Neural progenitor cell (in vitro differentiated cells): ENCODE results near the gene COMMD7. TPM values are rescaled to one million over a fixed set of nuclear protein-coding genes. Genes with fewer than 3 reads are reported as not detected.
"Not testable (repeated sequence)": the region's sequence is repeated elsewhere in the genome, so short reads cannot be mapped to it uniquely, and the experiment has no call there.

Source experiments
- DNase-seq: peaks from one replicate; pipeline ENCODE4 v3.0.0-alpha.2; 2016; ENCODE audit warnings: low spot score
- H2AFZ ChIP-seq: fragments of 200-600 bp; sonication (generic); replicated peaks from 2 replicates; pipeline ENCODE4 v1.6.1; 2016; ENCODE audit warnings: antibody characterized with exemption
- H3F3A ChIP-seq: fragments of 200-600 bp; sonication (generic); 2 replicates; pipeline ENCODE4 v1.6.1; 2016; ENCODE audit warnings: antibody characterized with exemption, low read depth
- H3K27ac ChIP-seq: fragments of 200-600 bp; sonication (generic); 2 replicates; pipeline ENCODE4 v1.5.1; 2016; ENCODE audit warnings: mild to moderate bottlenecking
- H3K27me3 ChIP-seq: fragments of 200-600 bp; sonication (generic); 2 replicates; pipeline ENCODE4 v1.6.1; 2016; ENCODE audit warnings: mild to moderate bottlenecking, moderate library complexity
- H3K36me3 ChIP-seq: fragments of 200-600 bp; sonication (generic); 2 replicates; pipeline ENCODE4 v1.5.1; 2016
- H3K4me1 ChIP-seq: fragments of 200-600 bp; sonication (generic); 2 replicates; pipeline ENCODE4 v1.6.1; 2016; ENCODE audit warnings: mixed run types
- H3K4me2 ChIP-seq: fragments of 200-600 bp; sonication (generic); 2 replicates; pipeline ENCODE4 v1.6.1; 2016
- H3K4me3 ChIP-seq: fragments of 200-600 bp; sonication (generic); 2 replicates; pipeline ENCODE4 v1.5.1; 2016
- H3K79me2 ChIP-seq: fragments of 200-600 bp; sonication (generic); 2 replicates; pipeline ENCODE4 v1.6.1; 2016; ENCODE audit warnings: low read depth
- H3K9ac ChIP-seq: fragments of 200-600 bp; sonication (generic); 2 replicates; pipeline ENCODE4 v1.6.1; 2016
- H3K9me3 ChIP-seq: fragments of 200-600 bp; sonication (generic); 2 replicates; pipeline ENCODE4 v1.5.1; 2016; ENCODE audit warnings: low read depth
- H4K20me1 ChIP-seq: fragments of 200-600 bp; sonication (generic); 2 replicates; pipeline ENCODE4 v1.6.1; 2016; ENCODE audit warnings: low read depth
- H3K27ac Mint-ChIP-seq: 3 replicates; pipeline ENCODE4 v1.8.0; 2021; ENCODE audit warnings: mixed read lengths
- H3K27me3 Mint-ChIP-seq: 2 replicates; pipeline ENCODE4 v1.8.0; 2022; ENCODE audit warnings: low read depth, mild to moderate bottlenecking, inconsistent platforms, moderate library complexity, mixed read lengths; ENCODE audit not compliant: insufficient read depth
- H3K36me3 Mint-ChIP-seq: 3 replicates; pipeline ENCODE4 v1.8.0; 2021; ENCODE audit warnings: mixed read lengths
- H3K4me1 Mint-ChIP-seq: 3 replicates; pipeline ENCODE4 v1.8.0; 2021; ENCODE audit warnings: mixed read lengths
- H3K4me3 Mint-ChIP-seq: 3 replicates; pipeline ENCODE4 v1.8.0; 2021; ENCODE audit warnings: mild to moderate bottlenecking, moderate library complexity, mixed read lengths
- H3K9me3 Mint-ChIP-seq: 3 replicates; pipeline ENCODE4 v1.8.0; 2020; ENCODE audit warnings: mixed read lengths
- CTCF ChIP-seq: fragments of 200-600 bp; sonication (generic); IDR thresholded peaks from 2 replicates; pipeline ENCODE4 v1.5.1; 2017; ENCODE audit warnings: antibody characterized with exemption, mild to moderate bottlenecking
- EZH2 ChIP-seq: fragments of 200-600 bp; sonication (generic); IDR thresholded peaks from 2 replicates; pipeline ENCODE4 v1.6.1; 2017; ENCODE audit warnings: antibody characterized with exemption, mild to moderate bottlenecking, moderate library complexity
- EZH2phosphoT487 ChIP-seq: fragments of 200-600 bp; sonication (generic); IDR thresholded peaks from 2 replicates; pipeline ENCODE4 v1.6.1; 2017; ENCODE audit warnings: antibody characterized with exemption
- total RNA-seq: library from RNA; depleted of rRNA; stranded (reverse); fragments of >200 nt; gene quantifications from 2 replicates; pipeline ENCODE4 v1.2.3, GENCODE V29; 2015; ENCODE audit warnings: low replicate concordance

COMMD7 gene
- total RNA-seq, 1 donor from 2014 or later = 44.4 TPM

- Histone ChIP-seq H2AFZ (no peak overlapping the region), H3K4me1 (peaks cover 25% of the 10 kb centered on the region), H3K79me2 (peaks cover 4% of the 10 kb centered on the region), H3K36me3 (no peaks in the 10 kb centered on the region), H3K4me3 (no peak overlapping the region), H4K20me1 (no peaks in the 10 kb centered on the region), H3K27me3 (no peaks in the 10 kb centered on the region), H3F3A (peaks cover 27% of the 10 kb centered on the region), H3K27ac (peak overlapping the region; percentile 74), H3K9ac (no peak overlapping the region), H3K9me3 (no peaks in the 10 kb centered on the region), H3K4me2 (peak overlapping the region; percentile 42)
- Mint-ChIP-seq H3K4me1 (peaks cover 10% of the 10 kb centered on the region), H3K27me3 (no peaks in the 10 kb centered on the region), H3K27ac (no peak overlapping the region), H3K4me3 (no peak overlapping the region), H3K36me3 (peaks cover 21% of the 10 kb centered on the region), H3K9me3 (no peaks in the 10 kb centered on the region)
- no peak for TF ChIP-seq CTCF
- peak; percentile 45 for DNase-seq
These were observed 40.4 kb downstream of the COMMD7 start for GRCh38 chr20:32702706-32703425.

GRCh38 chr20:32697608-32698007 is 45.7 kb downstream of the COMMD7 start:
- no peak overlapping the region for H3K4me2 ChIP-seq
- no peak for TF ChIP-seq EZH2
- TF ChIP-seq EZH2phosphoT487 = no peak
- TF ChIP-seq CTCF = no peak
- H3K4me1 Mint-ChIP-seq = no peaks in the 10 kb centered on the region
- H3K36me3 ChIP-seq = no peaks in the 10 kb centered on the region
- peaks cover 3% of the 10 kb centered on the region for H3K4me1 ChIP-seq
- H3K27me3 ChIP-seq = no peaks in the 10 kb centered on the region
- H3K27ac Mint-ChIP-seq = no peak overlapping the region
- no peak for DNase-seq
- no peak overlapping the region for H3K4me3 Mint-ChIP-seq
- no peaks in the 10 kb centered on the region for H3K9me3 Mint-ChIP-seq
- no peaks in the 10 kb centered on the region for H3K79me2 ChIP-seq
- H3K36me3 Mint-ChIP-seq = peaks cover 6% of the 10 kb centered on the region
- H3K27me3 Mint-ChIP-seq = no peaks in the 10 kb centered on the region
- H4K20me1 ChIP-seq = no peaks in the 10 kb centered on the region
- H3K9me3 ChIP-seq = no peaks in the 10 kb centered on the region
- H3K9ac ChIP-seq = no peak overlapping the region
- H3K4me3 ChIP-seq = no peak overlapping the region
- H3F3A ChIP-seq = peaks cover 9% of the 10 kb centered on the region
- no peak overlapping the region for H2AFZ ChIP-seq
- no peak overlapping the region for H3K27ac ChIP-seq

- Histone ChIP-seq H3K4me2 (no peak overlapping the region), H3F3A (no peaks in the 10 kb centered on the region), H3K4me3 (no peak overlapping the region), H3K9me3 (no peaks in the 10 kb centered on the region), H3K36me3 (no peaks in the 10 kb centered on the region), H3K27ac (no peak overlapping the region), H4K20me1 (no peaks in the 10 kb centered on the region), H3K79me2 (no peaks in the 10 kb centered on the region), H3K4me1 (no peaks in the 10 kb centered on the region), H3K27me3 (no peaks in the 10 kb centered on the region), H3K9ac (no peak overlapping the region), H2AFZ (no peak overlapping the region)
- Mint-ChIP-seq H3K27ac (no peak overlapping the region), H3K9me3 (no peaks in the 10 kb centered on the region), H3K27me3 (no peaks in the 10 kb centered on the region), H3K4me3 (no peak overlapping the region), H3K4me1 (no peaks in the 10 kb centered on the region), H3K36me3 (peaks cover 3% of the 10 kb centered on the region)
- no peak for DNase-seq
- TF ChIP-seq CTCF = no peak
- no peak for TF ChIP-seq EZH2phosphoT487
- no peak for TF ChIP-seq EZH2
These were observed 48.2 kb downstream of the COMMD7 start for GRCh38 chr20:32695089-32695488.

- not testable (repeated sequence) for H3K9me3 ChIP-seq, H3K27me3 ChIP-seq, DNase-seq, H3K9ac ChIP-seq, H3K36me3 Mint-ChIP-seq, H3K4me2 ChIP-seq, H3K36me3 ChIP-seq, H3K27ac ChIP-seq, H3K4me3 ChIP-seq, H3K9me3 Mint-ChIP-seq, H2AFZ ChIP-seq, H4K20me1 ChIP-seq, H3K27ac Mint-ChIP-seq, H3K4me3 Mint-ChIP-seq, H3K79me2 ChIP-seq, H3K27me3 Mint-ChIP-seq
- peaks cover 13% of the 10 kb centered on the region for H3K4me1 Mint-ChIP-seq
- Histone ChIP-seq H3F3A (peaks cover 16% of the 10 kb centered on the region), H3K4me1 (peaks cover 10% of the 10 kb centered on the region)
These were observed 54.3 kb downstream of the COMMD7 start for GRCh38 chr20:32688966-32689365.
